ENCODE data around the gene ALS2.

ALS2 gene

GRCh38 chr2:201696151-201696659 lies 84.5 kb downstream of the ALS2 start:
- no peak for TF ChIP-seq CTCF (IDR thresholded peaks at IDR 0.05; ENCODE audit: low read length, missing control alignments)
- no peak overlapping the region for H3K4me3 ChIP-seq (replicated peaks; ENCODE audit: low read depth, low read length)
- DNase-seq (ENCODE audit: low read depth), result peak; percentile 78

GRCh38 chr2:201685156-201685555 lies 95.6 kb downstream of the ALS2 start:
- no peak overlapping the region for H3K4me3 ChIP-seq (replicated peaks; ENCODE audit: low read depth, low read length)
- no peak for DNase-seq (ENCODE audit: low read depth)
- no peak for TF ChIP-seq CTCF (IDR thresholded peaks at IDR 0.05; ENCODE audit: low read length, missing control alignments)

- peak; percentile 16 for DNase-seq (ENCODE audit: low read depth)
- no peak overlapping the region for H3K4me3 ChIP-seq (replicated peaks; ENCODE audit: low read depth, low read length)
- TF ChIP-seq CTCF (IDR thresholded peaks at IDR 0.05; ENCODE audit: low read length, missing control alignments), result peak; percentile 45
Observed at GRCh38 chr2:201680743-201681142, 100.0 kb downstream of the ALS2 start.

GRCh38 chr2:201678401-201678800 lies 102.3 kb downstream of the ALS2 start:
- TF ChIP-seq CTCF (IDR thresholded peaks at IDR 0.05; ENCODE audit: low read length, missing control alignments), result no peak
- no peak overlapping the region for H3K4me3 ChIP-seq (replicated peaks; ENCODE audit: low read depth, low read length)
- DNase-seq (ENCODE audit: low read depth), result no peak

- no peak for TF ChIP-seq CTCF (IDR thresholded peaks at IDR 0.05; ENCODE audit: low read length, missing control alignments)
- DNase-seq (ENCODE audit: low read depth), result no peak
- no peak overlapping the region for H3K4me3 ChIP-seq (replicated peaks; ENCODE audit: low read depth, low read length)
Observed at GRCh38 chr2:201675454-201675853, 105.3 kb downstream of the ALS2 start.

- no peak for DNase-seq (ENCODE audit: low read depth)
- H3K4me3 ChIP-seq (replicated peaks; ENCODE audit: low read depth, low read length), result no peak overlapping the region
- no peak for TF ChIP-seq CTCF (IDR thresholded peaks at IDR 0.05; ENCODE audit: low read length, missing control alignments)
Observed at GRCh38 chr2:201674794-201675193, 105.9 kb downstream of the ALS2 start.

GRCh38 chr2:201674298-201674697 lies 106.4 kb downstream of the ALS2 start:
- TF ChIP-seq CTCF (IDR thresholded peaks at IDR 0.05; ENCODE audit: low read length, missing control alignments), result no peak
- no peak for DNase-seq (ENCODE audit: low read depth)
- no peak overlapping the region for H3K4me3 ChIP-seq (replicated peaks; ENCODE audit: low read depth, low read length)

Measured in fibroblast of pulmonary artery (primary cell).